Measurements from ENCODE around the gene AAK1. TPM values are rescaled to one million over a fixed set of nuclear protein-coding genes. Genes with fewer than 3 reads are reported as not detected.
A peak's percentile ranks its signal among the peaks of the same experiment; 100 is the strongest.

Gene AAK1
- total RNA-seq, 1 donor from 2014 or later = 45.5 TPM

DNA sequence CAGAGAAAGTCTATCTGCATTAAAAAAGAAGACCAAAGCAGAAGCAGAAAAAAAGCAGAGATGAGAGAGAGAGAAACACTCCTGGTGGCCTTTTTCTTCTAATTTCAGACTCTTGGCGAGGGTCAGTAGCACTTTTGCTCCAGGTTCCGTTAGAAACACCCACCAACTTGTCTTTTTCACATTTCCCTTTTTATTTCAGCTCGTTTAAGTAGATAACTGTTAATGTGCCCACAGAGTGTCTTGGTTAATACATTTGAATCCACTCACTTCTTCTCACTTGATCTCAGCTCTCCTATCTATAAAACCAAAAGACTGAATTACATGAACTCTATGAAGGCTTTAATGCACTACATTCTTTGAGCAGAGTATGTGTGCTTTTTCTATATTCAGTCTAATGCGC lies 63.1 kb downstream of the AAK1 start:
- TF ChIP-seq, protein P1, sequence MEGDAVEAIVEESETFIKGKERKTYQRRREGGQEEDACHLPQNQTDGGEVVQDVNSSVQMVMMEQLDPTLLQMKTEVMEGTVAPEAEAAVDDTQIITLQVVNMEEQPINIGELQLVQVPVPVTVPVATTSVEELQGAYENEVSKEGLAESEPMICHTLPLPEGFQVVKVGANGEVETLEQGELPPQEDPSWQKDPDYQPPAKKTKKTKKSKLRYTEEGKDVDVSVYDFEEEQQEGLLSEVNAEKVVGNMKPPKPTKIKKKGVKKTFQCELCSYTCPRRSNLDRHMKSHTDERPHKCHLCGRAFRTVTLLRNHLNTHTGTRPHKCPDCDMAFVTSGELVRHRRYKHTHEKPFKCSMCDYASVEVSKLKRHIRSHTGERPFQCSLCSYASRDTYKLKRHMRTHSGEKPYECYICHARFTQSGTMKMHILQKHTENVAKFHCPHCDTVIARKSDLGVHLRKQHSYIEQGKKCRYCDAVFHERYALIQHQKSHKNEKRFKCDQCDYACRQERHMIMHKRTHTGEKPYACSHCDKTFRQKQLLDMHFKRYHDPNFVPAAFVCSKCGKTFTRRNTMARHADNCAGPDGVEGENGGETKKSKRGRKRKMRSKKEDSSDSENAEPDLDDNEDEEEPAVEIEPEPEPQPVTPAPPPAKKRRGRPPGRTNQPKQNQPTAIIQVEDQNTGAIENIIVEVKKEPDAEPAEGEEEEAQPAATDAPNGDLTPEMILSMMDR (conservative IDR thresholded peaks at IDR 0.05) = no peak
- peaks cover 44% of the 10 kb centered on the region for H3K4me1 Mint-ChIP-seq (ENCODE audit: unreplicated experiment)

DNA sequence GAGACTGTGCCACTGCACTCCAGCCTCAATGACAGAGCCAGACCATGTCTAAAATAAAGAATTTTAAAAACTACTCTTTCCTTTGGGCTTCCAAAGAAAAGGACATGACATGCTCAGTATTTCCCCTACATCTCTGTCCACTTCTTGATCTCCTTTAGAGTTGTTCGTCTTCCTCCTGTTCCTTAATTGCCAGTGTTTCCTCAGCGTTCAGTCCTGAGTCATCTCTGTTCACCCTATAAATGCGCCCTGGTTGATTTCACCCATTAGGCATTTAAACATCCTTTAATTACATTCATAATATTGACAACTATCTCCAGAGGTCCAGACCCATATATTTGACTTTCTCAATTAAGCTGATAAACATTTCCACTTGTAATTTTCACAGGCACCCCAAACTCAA lies 64.0 kb downstream of the AAK1 start:
- Mint-ChIP-seq H3K4me3 (no peak overlapping the region), H3K27ac (no peak overlapping the region), H3K9me3 (no peaks in the 10 kb centered on the region), H3K4me1 (ENCODE audit: unreplicated experiment) (peaks cover 44% of the 10 kb centered on the region), H3K27me3 (no peaks in the 10 kb centered on the region), H3K36me3 (no peaks in the 10 kb centered on the region)
- no peak for DNase-seq (ENCODE audit: extremely low spot score, unreplicated experiment)
- TF ChIP-seq, protein P1 (conservative IDR thresholded peaks at IDR 0.05) = no peak

More for the DNA sequence above, 63.1 kb downstream of the AAK1 start:
- no peak overlapping the region for H3K27ac Mint-ChIP-seq
- no peaks in the 10 kb centered on the region for H3K9me3 Mint-ChIP-seq
- H3K4me3 Mint-ChIP-seq = no peak overlapping the region
- DNase-seq (ENCODE audit: extremely low spot score, unreplicated experiment) = no peak
- no peaks in the 10 kb centered on the region for H3K36me3 Mint-ChIP-seq
- no peaks in the 10 kb centered on the region for H3K27me3 Mint-ChIP-seq

DNA sequence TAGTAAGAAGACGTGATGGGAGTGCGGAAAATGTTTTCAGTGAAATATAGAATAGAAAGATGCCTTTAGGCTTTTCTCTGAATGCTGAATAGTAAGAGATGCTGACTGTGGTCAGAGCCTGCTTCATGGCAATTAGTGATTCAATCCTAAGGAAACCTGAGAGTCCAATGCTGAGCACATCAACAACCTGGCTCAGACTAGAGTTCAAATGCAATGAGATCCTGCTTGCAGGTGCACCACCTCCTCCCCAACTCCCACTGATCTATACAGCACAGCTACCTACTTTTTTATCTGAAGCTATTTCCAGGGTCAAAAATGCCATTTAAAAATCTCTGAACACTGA lies 65.4 kb downstream of the AAK1 start:
- Mint-ChIP-seq H3K4me1 (ENCODE audit: unreplicated experiment) (peaks cover 40% of the 10 kb centered on the region), H3K9me3 (no peaks in the 10 kb centered on the region), H3K27me3 (no peaks in the 10 kb centered on the region), H3K36me3 (no peaks in the 10 kb centered on the region), H3K4me3 (peak overlapping the region; percentile 22), H3K27ac (peak overlapping the region; percentile 52)
- no peak for DNase-seq (ENCODE audit: extremely low spot score, unreplicated experiment)
- TF ChIP-seq, protein P1 (conservative IDR thresholded peaks at IDR 0.05) = no peak

DNA sequence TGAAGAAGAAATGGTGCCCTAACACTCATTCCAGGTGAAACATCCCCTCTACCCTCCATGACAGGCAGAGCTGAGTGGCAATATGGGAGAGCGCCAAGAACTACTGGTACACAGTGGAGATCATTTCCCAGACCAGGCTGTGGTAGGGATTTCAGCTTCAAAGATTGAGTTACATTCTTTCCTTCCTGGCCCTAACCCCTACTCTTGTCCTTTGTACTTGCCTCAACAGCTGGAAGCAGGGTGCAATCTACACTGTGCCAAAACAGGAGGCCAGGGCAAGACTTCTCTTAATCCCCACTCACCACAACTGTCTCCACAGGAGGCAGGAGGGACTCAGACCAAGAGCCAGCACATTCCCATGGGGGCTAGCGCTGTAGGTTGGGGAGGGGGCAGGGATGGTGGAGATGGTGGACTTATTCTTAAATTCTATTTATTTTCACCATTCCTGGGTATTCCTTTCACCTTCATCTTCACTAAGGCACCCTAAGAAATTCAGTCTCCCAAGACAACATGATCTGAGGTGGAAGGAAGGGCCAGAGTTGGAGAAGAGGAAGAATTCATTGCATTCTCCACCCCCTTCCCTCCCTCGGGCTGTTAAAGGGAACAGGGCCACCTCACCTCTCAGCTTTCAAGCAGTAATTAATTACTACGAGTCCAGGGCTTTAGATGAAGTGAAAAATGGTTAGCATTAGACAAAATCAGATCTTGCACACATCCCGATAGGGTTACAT lies 65.9 kb downstream of the AAK1 start:
- no peaks in the 10 kb centered on the region for H3K36me3 Mint-ChIP-seq
- TF ChIP-seq, protein P1 (conservative IDR thresholded peaks at IDR 0.05) = no peak
- no peaks in the 10 kb centered on the region for H3K9me3 Mint-ChIP-seq
- H3K4me1 Mint-ChIP-seq (ENCODE audit: unreplicated experiment) = peaks cover 40% of the 10 kb centered on the region
- peak overlapping the region; percentile 22 for H3K4me3 Mint-ChIP-seq
- DNase-seq (ENCODE audit: extremely low spot score, unreplicated experiment) = no peak
- H3K27me3 Mint-ChIP-seq = no peaks in the 10 kb centered on the region
- peak overlapping the region; percentile 52 for H3K27ac Mint-ChIP-seq

GRCh38 chr2:69576880-69577279 lies 66.7 kb downstream of the AAK1 start:
- no peak overlapping the region for H3K4me3 Mint-ChIP-seq
- H3K4me1 Mint-ChIP-seq (ENCODE audit: unreplicated experiment) = peaks cover 35% of the 10 kb centered on the region

More at GRCh38 chr2:69576880-69577279, 66.7 kb downstream of the AAK1 start:
- no peak for DNase-seq (ENCODE audit: extremely low spot score, unreplicated experiment)
- Mint-ChIP-seq H3K27ac (no peak overlapping the region), H3K9me3 (no peaks in the 10 kb centered on the region), H3K36me3 (no peaks in the 10 kb centered on the region), H3K27me3 (no peaks in the 10 kb centered on the region)
- TF ChIP-seq, protein P1 (conservative IDR thresholded peaks at IDR 0.05) = no peak
